HG03060 (cell line): ENCODE measurements around the gene ATP6V0D1.
"Not testable (repeated sequence)": the region's sequence is repeated elsewhere in the genome, so short reads cannot be mapped to it uniquely, and the experiment has no call there.

Source experiments
- ATAC-seq: cut with Tn5 transposase; IDR thresholded peaks from one replicate; pipeline ENCODE4 v1.9.1; 2021; ENCODE audit warnings: low read depth, moderate number of reproducible peaks; ENCODE audit not compliant: unreplicated experiment

ATP6V0D1 gene

GRCh38 chr16:67480833-67481560 lies at the start of gene ATP6V0D1:
ATP6V0D1 (minus strand) TSS chr16:67481157; CDS start chr16:67481086, 71 bp downstream.
- peak; percentile 92 for ATAC-seq

- ATAC-seq: no peak
These were observed 49.3 kb upstream of the ATP6V0D1 start for GRCh38 chr16:67530013-67530939.

GRCh38 chr16:67529582-67530012 lies 48.6 kb upstream of the ATP6V0D1 start:
- ATAC-seq: no peak

- no peak for ATAC-seq
These were observed 48.1 kb upstream of the ATP6V0D1 start for GRCh38 chr16:67528870-67529581.

GRCh38 chr16:67528222-67528869 lies 47.4 kb upstream of the ATP6V0D1 start, which contains the start of gene RIPOR1:
RIPOR1 (plus strand) TSS chr16:67528829; CDS start chr16:67538447, 9,618 bp downstream.
- no peak for ATAC-seq

GRCh38 chr16:67526149-67526791 lies 45.3 kb upstream of the ATP6V0D1 start:
- ATAC-seq: no peak

GRCh38 chr16:67525176-67525860 lies 44.4 kb upstream of the ATP6V0D1 start:
- no peak for ATAC-seq

- ATAC-seq: peak; percentile 59
These were observed 40.3 kb upstream of the ATP6V0D1 start for GRCh38 chr16:67521095-67521804.

- ATAC-seq: no peak
These were observed 38.3 kb upstream of the ATP6V0D1 start for GRCh38 chr16:67519242-67519641.

GRCh38 chr16:67518676-67519075 lies 37.7 kb upstream of the ATP6V0D1 start:
- ATAC-seq: no peak

- ATAC-seq: no peak
These were observed 36.9 kb upstream of the ATP6V0D1 start for GRCh38 chr16:67517661-67518423.

- no peak for ATAC-seq
These were observed 36.1 kb upstream of the ATP6V0D1 start for GRCh38 chr16:67517155-67517445.

- no peak for ATAC-seq
These were observed 35.6 kb upstream of the ATP6V0D1 start for GRCh38 chr16:67516296-67517154.

GRCh38 chr16:67514382-67514828 lies 33.4 kb upstream of the ATP6V0D1 start:
- peak; percentile 49 for ATAC-seq

GRCh38 chr16:67513892-67514291 lies 32.9 kb upstream of the ATP6V0D1 start:
- ATAC-seq: not testable (repeated sequence)

GRCh38 chr16:67509016-67509415 lies 28.1 kb upstream of the ATP6V0D1 start:
- no peak for ATAC-seq

GRCh38 chr16:67506468-67506867 lies 25.5 kb upstream of the ATP6V0D1 start:
- no peak for ATAC-seq
